ENCODE measurements around the gene LOC128125822.

LOC128125822 gene

DNA sequence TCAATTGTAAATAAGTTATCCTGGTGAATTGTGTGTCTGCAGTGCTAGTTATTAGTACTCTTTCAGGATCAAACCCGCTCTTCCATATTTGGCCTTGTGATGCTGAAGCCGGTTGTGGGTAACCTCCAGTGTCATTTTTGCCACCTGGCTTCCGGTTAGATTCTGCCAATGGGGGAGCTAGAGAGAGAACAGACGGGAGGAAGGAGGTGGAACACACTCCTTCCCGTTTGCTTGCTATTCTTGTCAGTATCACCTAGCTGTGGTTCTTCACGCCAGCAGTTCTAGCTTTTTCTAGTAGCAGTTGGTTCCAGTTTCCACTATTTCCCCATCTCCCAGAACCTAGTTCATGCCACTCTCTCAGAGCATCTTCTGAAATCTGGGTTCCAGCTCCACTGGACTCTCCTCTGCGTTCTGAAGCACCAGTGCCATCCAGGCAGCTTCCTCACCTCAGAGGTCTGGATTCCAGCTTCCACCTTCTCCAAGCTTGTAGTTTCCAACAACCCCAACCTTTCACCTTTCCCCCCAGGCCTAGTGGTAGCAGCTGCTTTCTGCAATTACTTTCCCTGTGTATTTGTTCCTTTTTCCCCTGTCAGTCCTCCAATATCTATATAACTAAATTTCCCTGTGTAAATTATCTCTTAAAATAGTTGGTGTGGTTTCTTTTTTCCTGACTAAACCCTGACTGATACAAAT lies 46.9 kb upstream of the LOC128125822 start (continued):
- no peak for TF ChIP-seq ZNF592 (IDR thresholded peaks at IDR 0.05)
- no peak for TF ChIP-seq POLR2AphosphoS5 (IDR thresholded peaks at IDR 0.05; ENCODE audit: low read length)
- no peak for TF ChIP-seq GATAD2B (conservative IDR thresholded peaks at IDR 0.05; ENCODE audit: low read depth)
- TF ChIP-seq, protein P1, sequence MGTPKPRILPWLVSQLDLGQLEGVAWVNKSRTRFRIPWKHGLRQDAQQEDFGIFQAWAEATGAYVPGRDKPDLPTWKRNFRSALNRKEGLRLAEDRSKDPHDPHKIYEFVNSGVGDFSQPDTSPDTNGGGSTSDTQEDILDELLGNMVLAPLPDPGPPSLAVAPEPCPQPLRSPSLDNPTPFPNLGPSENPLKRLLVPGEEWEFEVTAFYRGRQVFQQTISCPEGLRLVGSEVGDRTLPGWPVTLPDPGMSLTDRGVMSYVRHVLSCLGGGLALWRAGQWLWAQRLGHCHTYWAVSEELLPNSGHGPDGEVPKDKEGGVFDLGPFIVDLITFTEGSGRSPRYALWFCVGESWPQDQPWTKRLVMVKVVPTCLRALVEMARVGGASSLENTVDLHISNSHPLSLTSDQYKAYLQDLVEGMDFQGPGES (IDR thresholded peaks at IDR 0.05) = no peak
- TF ChIP-seq, protein P2, sequence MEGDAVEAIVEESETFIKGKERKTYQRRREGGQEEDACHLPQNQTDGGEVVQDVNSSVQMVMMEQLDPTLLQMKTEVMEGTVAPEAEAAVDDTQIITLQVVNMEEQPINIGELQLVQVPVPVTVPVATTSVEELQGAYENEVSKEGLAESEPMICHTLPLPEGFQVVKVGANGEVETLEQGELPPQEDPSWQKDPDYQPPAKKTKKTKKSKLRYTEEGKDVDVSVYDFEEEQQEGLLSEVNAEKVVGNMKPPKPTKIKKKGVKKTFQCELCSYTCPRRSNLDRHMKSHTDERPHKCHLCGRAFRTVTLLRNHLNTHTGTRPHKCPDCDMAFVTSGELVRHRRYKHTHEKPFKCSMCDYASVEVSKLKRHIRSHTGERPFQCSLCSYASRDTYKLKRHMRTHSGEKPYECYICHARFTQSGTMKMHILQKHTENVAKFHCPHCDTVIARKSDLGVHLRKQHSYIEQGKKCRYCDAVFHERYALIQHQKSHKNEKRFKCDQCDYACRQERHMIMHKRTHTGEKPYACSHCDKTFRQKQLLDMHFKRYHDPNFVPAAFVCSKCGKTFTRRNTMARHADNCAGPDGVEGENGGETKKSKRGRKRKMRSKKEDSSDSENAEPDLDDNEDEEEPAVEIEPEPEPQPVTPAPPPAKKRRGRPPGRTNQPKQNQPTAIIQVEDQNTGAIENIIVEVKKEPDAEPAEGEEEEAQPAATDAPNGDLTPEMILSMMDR (IDR thresholded peaks at IDR 0.05 in 2 of 3, conservative IDR thresholded peaks at IDR 0.05 in 1 of 3; ENCODE audit: control insufficient read depth in 2 of 3, extremely low read depth in 1 of 3, insufficient read depth in 1 of 3, low read depth in 3 of 3, low read length in 3 of 3) = 0 out of 6 replicates have a peak, but pooled peaks of 1 of the 3 experiments have one; percentile 4
- no peak for TF ChIP-seq CHD1 (IDR thresholded peaks at IDR 0.05; ENCODE audit: low read depth, low read length)
- peak; percentile 70 for TF ChIP-seq GABPA (IDR thresholded peaks at IDR 0.05; ENCODE audit: low read depth)
- TF ChIP-seq E2F8 (IDR thresholded peaks at IDR 0.05; ENCODE audit: low read depth, partially characterized antibody) = no peak
- no peak for TF ChIP-seq ATF3 (IDR thresholded peaks at IDR 0.05; ENCODE audit: borderline replicate concordance, extremely low read depth, low read depth, low read length)
- TF ChIP-seq SMAD1 (IDR thresholded peaks at IDR 0.05; ENCODE audit: low read depth, partially characterized antibody) = no peak
- no peak for TF ChIP-seq TCF12 (IDR thresholded peaks at IDR 0.05; ENCODE audit: low read depth, low read length)
- no peak for TF ChIP-seq SUZ12 (IDR thresholded peaks at IDR 0.05; ENCODE audit: unreplicated experiment)
- TF ChIP-seq NFXL1 (IDR thresholded peaks at IDR 0.05; ENCODE audit: borderline replicate concordance) = no peak
- no peak for TF ChIP-seq SREBF1 (IDR thresholded peaks at IDR 0.05; ENCODE audit: low read length)
- TF ChIP-seq ESRRA (IDR thresholded peaks at IDR 0.05; ENCODE audit: low read length) = no peak
- TF ChIP-seq CBFB (IDR thresholded peaks at IDR 0.05; ENCODE audit: low read depth) = no peak
- no peak for TF ChIP-seq TBL1XR1 (IDR thresholded peaks at IDR 0.05; ENCODE audit: low read depth, low read length)
- TF ChIP-seq BCL11A (IDR thresholded peaks at IDR 0.05; ENCODE audit: low read depth, low read length) = no peak
- no peak for TF ChIP-seq JUND (IDR thresholded peaks at IDR 0.05; ENCODE audit: low read depth, low read length)
- TF ChIP-seq SRF (IDR thresholded peaks at IDR 0.05; ENCODE audit: low read depth in 2 of 2, low read length in 2 of 2) = peak; percentile 58 to 92

Data from GM12878 (cell line).